IPS DF 4.7 (cell line): ENCODE results near the gene PSEN2.
"Not testable (repeated sequence)": the region's sequence is repeated elsewhere in the genome, so short reads cannot be mapped to it uniquely, and the experiment has no call there.

ENCODE experiments used
- DNase-seq: peaks from one replicate; pipeline ENCODE4 v3.0.0-alpha.2; 2013; ENCODE audit warnings: low spot score; ENCODE audit errors: extremely low read depth

PSEN2 gene

GRCh38 chr1:226916497-226916896, 46.1 kb downstream of the PSEN2 start:
- DNase-seq = no peak

- no peak for DNase-seq
These were observed 49.2 kb downstream of the PSEN2 start for GRCh38 chr1:226919587-226919986.

- no peak for DNase-seq
These were observed 49.6 kb downstream of the PSEN2 start for GRCh38 chr1:226919995-226920394.

GRCh38 chr1:226920446-226920894, 50.1 kb downstream of the PSEN2 start:
- no peak for DNase-seq

- DNase-seq = no peak
These were observed 51.1 kb downstream of the PSEN2 start for GRCh38 chr1:226921504-226921903.

- DNase-seq = not testable (repeated sequence)
These were observed 59.1 kb downstream of the PSEN2 start for GRCh38 chr1:226929260-226930111.

- no peak for DNase-seq
These were observed 64.2 kb downstream of the PSEN2 start for GRCh38 chr1:226934483-226935237.

GRCh38 chr1:226937940-226938725, 67.7 kb downstream of the PSEN2 start:
- DNase-seq = no peak

GRCh38 chr1:226938903-226939437, 68.6 kb downstream of the PSEN2 start:
- DNase-seq = no peak

- DNase-seq = no peak
These were observed 69.1 kb downstream of the PSEN2 start for GRCh38 chr1:226939438-226940028.

GRCh38 chr1:226940029-226940805, 69.8 kb downstream of the PSEN2 start, which contains the start of gene COQ8A:
COQ8A (plus strand) TSS chr1:226940294; CDS start chr1:226961386, 21,092 bp downstream.
- DNase-seq = peak; percentile 93

- DNase-seq = no peak
These were observed 70.3 kb downstream of the PSEN2 start for GRCh38 chr1:226940806-226941067.

GRCh38 chr1:226942392-226942791, 72.0 kb downstream of the PSEN2 start:
- DNase-seq = no peak

- no peak for DNase-seq
These were observed 72.7 kb downstream of the PSEN2 start for GRCh38 chr1:226943156-226943555.

GRCh38 chr1:226943927-226944326, 73.5 kb downstream of the PSEN2 start:
- no peak for DNase-seq

GRCh38 chr1:226945106-226945857, 74.9 kb downstream of the PSEN2 start:
- DNase-seq = no peak
